ENCODE results near the gene CNTFR.

Gene CNTFR

GRCh38 chr9:34521406-34522045 lies 68.0 kb downstream of the CNTFR start:
- DNase-seq, result no peak

- DNase-seq, result no peak
Measured at GRCh38 chr9:34520505-34521385, 68.8 kb downstream of the CNTFR start.

- no peak for DNase-seq
Measured at GRCh38 chr9:34520096-34520495, 69.4 kb downstream of the CNTFR start.

GRCh38 chr9:34519321-34520020 lies 70.1 kb downstream of the CNTFR start:
- no peak for DNase-seq

- no peak for DNase-seq
Measured at GRCh38 chr9:34518896-34519295, 70.6 kb downstream of the CNTFR start.

- DNase-seq, result no peak
Measured at GRCh38 chr9:34518110-34518616, 71.4 kb downstream of the CNTFR start.

GRCh38 chr9:34517185-34517584 lies 72.3 kb downstream of the CNTFR start:
- no peak for DNase-seq

GRCh38 chr9:34515959-34516358 lies 73.6 kb downstream of the CNTFR start:
- DNase-seq, result no peak

GRCh38 chr9:34514816-34515215 lies 74.7 kb downstream of the CNTFR start:
- no peak for DNase-seq

GRCh38 chr9:34514401-34514800 lies 75.1 kb downstream of the CNTFR start:
- DNase-seq, result no peak

GRCh38 chr9:34513567-34514214 lies 75.8 kb downstream of the CNTFR start:
- DNase-seq, result no peak

GRCh38 chr9:34512131-34513078 lies 77.1 kb downstream of the CNTFR start:
- DNase-seq, result no peak

GRCh38 chr9:34510497-34511468 lies 78.7 kb downstream of the CNTFR start:
- DNase-seq, result no peak

GRCh38 chr9:34508951-34509350 lies 80.6 kb downstream of the CNTFR start:
- no peak for DNase-seq

GRCh38 chr9:34508463-34508862 lies 81.1 kb downstream of the CNTFR start:
- DNase-seq, result no peak

GRCh38 chr9:34507966-34508365 lies 81.6 kb downstream of the CNTFR start:
- DNase-seq, result no peak

GRCh38 chr9:34507556-34507955 lies 82.0 kb downstream of the CNTFR start:
- DNase-seq, result no peak

- DNase-seq, result no peak
Measured at GRCh38 chr9:34506623-34507022, 82.9 kb downstream of the CNTFR start.

GRCh38 chr9:34505370-34506120 lies 84.0 kb downstream of the CNTFR start:
- no peak for DNase-seq

- no peak for DNase-seq
Measured at GRCh38 chr9:34503406-34503805, 86.1 kb downstream of the CNTFR start.
